ENCODE results near the gene MED22. TPM values are rescaled to one million over a fixed set of nuclear protein-coding genes. Genes with fewer than 3 reads are reported as not detected.

The MED22 gene
- total and polyA plus RNA-seq, 2 of the 8 experiments (the other 6 are each of a cell fraction or from before 2014, with no cell fraction given): 56.4 to 68.4 TPM

DNA sequence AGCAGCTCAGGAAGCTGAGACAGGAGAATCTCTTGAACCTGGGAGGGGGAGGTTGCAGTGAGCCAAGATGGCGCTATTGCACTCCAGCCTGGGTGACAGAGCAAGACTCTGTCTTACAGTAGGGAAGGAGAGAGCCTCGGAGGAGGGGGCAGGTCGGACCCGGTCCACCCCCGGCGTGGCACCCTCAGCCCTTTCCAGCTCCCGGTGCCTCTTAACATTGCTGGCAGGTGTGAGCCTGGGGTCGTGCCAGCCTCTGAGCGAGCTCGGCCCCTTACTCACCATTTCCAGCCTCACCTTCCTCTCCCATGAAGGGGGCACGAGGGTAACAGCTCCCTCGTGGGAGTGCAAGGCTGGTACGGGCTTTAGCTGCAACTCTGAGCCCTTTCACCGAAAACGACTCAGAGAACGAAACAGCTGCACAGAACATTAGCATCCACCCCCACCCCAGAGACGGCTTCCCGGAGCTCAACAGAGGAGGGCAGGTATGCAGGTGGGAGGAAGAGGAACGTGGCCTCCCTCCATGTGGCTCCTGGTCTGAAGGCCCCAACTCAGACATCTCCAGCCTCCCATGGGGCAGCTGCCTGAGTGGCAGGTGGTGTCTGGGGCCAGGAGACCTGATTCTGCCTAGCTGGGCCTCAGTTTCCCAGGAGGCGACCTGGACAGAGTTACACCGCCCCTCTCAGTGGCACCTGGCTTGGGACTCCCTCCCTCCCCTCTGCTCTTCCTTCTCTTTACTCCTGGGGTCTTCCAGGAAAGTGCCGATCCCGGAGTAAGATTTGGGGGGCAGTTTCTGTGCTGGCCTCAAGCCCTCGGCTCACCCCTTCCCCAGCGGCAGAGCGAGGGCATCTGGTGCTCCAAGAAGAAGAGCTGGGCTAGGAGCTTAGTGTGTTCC, 44.4 kb downstream of the MED22 start (continued):
- TF ChIP-seq SIRT6 (IDR thresholded peaks at IDR 0.05; ENCODE audit: low read length) (no peak), CTBP2 (IDR thresholded peaks at IDR 0.05; ENCODE audit: borderline replicate concordance, insufficient read depth, insufficient read length, low read length) (no peak), MAFK (IDR thresholded peaks at IDR 0.05; ENCODE audit: low read depth, low read length) (no peak), CHD1 (IDR thresholded peaks at IDR 0.05; ENCODE audit: low read depth, low read length) (no peak), GTF2F1 (IDR thresholded peaks at IDR 0.05; ENCODE audit: borderline replicate concordance, low read depth, low read length) (no peak), KDM4A (IDR thresholded peaks at IDR 0.05; ENCODE audit: low read depth, low read length, severe bottlenecking) (no peak), TCF12 (IDR thresholded peaks at IDR 0.05; ENCODE audit: low read depth, low read length) (no peak)

All from H1 (cell line).